T-helper 9 cell (primary cell): ENCODE measurements around the gene PRTN3.
"Not testable (repeated sequence)": the region's sequence is repeated elsewhere in the genome, so short reads cannot be mapped to it uniquely, and the experiment has no call there.

Source experiments
- DNase-seq: peaks from one replicate; pipeline ENCODE4 v3.0.0-alpha.2; 2020

PRTN3 gene

DNA sequence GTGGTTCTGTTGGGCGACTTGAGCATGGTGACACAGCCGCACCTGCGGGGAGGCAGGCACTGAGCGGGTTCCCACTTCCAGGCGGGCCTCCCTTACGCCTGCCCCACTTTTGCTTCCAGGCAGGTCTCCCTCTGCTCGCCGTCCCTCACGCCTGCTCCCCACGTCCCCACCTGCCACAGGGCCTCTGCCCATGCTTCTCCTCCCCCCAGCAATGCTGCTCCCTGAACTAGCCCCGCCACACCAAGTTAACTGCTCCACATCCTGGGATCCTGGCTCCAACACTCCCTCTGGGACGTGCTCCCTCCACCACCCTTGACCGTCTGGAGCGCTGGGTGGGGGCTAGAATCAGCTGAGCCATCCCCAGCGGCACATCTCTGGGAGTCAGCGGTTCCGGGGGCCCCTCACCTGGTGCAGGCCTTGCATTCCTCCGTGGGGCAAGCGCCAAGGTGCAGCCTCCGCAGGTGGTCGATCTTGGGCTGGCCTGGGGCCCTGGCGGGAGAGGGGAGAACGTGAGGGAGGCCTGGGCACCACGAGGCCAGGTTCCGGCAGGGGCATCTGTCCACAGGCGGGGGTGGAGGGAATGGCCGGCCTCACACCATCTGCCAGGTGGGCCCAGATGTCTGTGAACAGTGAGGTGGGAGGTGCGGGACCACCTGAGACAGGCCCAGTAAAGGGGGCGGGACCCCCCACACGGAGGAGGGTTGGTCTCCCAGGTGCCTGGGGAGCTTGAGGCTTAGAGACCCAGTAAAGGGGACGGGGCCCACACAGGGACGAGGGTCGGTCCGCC, 27.9 kb downstream of the PRTN3 start:
- DNase-seq: no peak

DNA sequence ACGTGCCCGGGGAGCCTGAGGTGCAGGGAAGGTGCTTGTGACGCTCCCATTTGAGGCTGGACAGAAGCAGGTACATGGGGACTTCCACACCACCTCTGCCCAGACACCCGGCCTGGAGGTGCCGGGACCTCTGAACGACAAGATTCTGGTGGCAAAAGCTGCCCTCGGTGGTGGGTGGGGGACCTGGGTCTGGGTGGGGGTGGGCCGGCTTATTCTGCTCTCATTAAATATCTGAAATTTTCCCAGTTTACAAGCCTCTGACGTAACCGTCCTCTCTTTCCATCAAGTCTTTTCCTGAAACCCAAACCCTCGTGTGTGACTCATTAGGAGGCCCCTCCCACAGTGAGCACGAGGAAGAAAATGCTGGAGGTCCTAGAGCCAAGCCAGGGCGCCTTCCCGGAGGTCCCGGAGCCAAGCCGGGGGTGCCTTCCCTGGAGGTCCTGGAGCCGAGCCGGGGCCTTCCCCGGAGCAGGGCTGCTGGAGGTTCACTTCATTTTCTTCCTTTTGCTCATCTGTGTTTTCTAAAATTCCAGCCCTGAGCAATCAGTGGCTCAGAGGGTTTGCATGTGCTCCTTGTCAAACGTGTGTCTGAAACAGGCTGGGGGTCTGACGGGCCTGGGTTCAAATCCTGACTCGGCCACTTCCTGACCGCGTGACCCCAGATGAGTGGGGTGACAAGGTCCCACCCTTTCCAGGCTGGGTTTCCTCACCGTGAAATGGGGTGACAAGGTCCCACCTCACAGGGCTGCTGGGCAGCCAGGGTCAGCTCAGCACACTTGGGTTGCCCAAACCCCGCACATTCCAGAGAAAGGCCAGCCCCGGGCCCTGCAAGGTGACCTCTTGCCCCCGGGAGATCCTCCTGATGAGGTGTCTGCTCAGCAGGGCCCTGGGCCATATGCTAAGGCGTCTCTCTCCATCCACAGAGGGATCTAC, 28.7 kb downstream of the PRTN3 start:
- DNase-seq: no peak

DNA sequence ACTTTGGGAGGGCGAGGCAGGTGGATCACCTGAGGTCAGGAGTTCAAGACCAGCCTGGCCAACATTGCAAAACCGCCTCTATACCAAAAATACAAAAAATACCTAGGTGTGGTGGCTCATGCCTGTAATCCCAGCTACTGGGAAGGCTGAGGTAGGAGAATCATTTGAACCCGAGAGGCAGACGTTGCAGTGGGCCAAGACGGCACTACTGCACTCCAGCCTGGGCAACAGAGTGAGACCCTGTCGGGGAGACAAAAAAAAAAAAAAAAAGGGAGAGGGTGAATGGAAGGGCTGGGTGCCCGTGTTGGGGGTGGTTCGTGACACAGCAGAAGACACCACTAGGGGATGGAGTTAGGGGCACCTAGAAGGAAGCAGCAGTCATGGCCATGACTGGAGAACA, 29.5 kb downstream of the PRTN3 start:
- no peak for DNase-seq

DNA sequence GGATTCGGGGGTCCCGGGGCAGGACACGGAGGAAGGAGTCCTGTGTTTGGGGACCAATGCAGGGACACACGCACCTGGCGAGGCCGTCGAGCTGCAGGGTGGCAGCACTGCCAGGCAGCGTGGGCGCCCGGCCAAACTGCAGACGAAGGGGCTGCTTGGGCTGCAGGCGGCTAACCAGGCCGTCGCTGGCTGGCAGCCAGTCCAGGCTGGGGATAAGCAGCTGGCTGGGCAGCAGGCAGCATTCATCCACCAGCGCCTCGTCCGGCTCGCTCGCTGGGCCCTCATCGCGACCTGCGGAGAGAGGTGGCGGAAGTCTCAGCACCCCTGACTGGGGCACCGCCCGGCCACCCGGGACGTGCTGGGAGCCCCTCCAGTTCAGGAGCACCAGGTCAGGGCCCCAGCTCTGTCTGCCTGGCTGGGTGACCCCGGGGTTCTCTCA, 30.2 kb downstream of the PRTN3 start:
- DNase-seq: no peak

DNA sequence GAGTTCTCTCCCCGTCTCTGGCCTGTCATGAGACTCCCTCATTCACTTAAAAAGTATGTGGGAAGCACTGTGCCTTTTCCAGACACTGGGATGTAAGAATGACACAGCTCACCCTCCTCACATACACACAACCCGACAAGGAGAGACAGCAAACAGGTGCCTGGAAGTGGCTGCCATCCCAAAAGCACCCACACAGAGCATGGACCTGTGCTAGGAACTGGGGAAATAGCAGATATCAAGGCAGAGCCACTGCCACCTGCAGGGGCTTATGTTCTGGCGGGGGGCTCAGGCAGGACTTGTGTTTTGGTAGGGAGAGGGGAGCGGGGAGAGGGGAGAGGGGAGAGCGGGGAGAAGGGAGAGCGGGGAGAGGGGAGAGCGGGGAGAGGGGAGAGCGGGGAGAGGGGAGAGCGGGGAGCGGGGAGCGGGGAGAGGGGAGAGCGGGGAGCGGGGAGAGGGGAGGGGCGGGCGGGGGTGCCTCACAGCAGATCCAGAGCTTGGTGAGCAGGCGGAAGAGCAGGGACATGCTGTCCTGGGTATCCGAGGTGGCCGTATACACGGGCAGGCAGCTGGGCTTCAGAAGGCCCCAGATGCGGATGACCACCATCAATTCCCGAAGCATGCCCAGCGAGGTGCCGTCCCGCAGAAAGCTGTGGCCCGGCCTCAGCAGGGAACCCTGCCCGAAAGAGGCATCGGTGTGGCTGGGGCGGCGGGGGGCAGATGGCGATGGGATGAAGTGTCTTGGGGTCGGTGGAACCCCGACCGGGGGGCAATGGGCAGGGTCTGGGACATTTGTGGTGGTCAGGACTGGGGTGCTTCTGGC, 30.9 kb downstream of the PRTN3 start:
- no peak for DNase-seq

DNA sequence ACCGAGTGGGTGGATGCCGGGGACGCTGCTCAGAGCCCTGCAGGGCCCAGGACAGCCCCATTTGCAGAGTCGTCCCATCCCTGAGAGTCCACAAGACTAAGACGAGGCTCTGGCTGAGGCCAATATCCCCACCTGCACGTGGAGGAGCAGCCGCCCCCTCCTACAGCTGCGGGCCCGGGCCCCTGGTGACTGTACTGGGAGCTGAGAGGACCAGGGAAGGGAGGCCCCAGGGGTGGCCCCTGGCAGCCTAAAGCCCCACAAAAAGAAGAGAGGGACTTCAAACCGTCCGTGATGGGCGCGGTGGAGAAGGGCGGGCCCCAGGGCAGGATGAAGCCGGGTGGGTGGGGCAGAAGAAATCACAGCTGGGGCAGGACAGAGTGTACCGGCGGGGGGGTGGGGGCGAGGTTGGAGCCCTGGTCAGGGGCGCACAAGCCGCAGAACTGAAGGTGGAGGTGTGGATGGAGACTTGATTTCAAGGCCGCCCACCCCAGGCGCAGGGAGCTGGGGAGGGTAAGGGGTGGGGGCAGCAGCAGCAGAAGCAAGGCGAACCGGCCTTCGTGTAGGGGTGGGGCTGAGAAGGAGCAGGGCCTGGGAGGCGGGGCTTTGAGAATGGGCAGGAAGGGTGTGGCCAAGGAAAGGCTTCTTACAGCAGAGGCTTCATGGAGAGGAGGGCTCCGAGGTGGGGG, 31.6 kb downstream of the PRTN3 start:
- DNase-seq: peak; percentile 75

DNA sequence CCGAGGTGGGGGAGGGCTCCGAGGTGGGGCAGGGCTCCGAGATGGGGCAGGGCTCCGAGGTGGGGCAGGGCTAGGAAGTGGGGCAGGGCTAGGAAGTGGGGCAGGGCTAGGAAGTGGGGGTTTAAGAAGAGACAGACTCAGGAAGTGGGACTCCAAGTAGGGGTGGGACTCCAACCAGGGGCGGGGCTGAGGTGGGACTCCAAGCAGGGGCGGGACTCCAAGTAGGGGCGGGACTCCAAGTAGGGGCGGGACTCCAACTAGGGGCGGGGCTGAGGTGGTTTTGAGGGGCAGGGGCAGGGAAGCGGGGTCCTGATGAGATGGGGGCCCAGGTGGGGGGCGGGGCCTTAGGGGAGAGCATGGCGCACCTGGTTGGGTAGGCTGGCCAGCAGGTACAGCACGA, 32.3 kb downstream of the PRTN3 start:
- peak; percentile 73 for DNase-seq

DNA sequence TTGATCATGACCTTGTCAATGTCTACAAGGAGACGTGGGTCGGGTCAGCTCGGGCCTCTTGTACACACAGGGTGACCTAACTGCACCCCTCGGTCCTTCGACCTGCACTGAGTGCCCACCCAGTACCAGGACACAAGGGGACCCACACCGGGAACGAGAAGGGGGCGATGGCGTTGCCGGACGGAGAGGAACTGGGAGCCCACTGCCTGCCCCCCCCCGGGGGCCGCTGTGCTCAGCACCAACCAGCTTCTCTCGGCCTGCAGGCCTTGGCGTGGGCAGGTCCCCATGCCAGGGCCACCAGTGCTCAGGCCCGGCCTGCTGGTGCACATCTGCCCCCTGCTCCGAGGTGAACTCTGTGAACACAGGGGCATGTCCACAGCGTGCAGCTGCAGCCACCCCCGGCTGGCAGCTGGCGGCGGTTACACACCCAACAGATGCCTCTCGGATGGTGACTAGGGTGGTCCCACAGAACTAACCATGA, 32.8 kb downstream of the PRTN3 start:
- no peak for DNase-seq

DNA sequence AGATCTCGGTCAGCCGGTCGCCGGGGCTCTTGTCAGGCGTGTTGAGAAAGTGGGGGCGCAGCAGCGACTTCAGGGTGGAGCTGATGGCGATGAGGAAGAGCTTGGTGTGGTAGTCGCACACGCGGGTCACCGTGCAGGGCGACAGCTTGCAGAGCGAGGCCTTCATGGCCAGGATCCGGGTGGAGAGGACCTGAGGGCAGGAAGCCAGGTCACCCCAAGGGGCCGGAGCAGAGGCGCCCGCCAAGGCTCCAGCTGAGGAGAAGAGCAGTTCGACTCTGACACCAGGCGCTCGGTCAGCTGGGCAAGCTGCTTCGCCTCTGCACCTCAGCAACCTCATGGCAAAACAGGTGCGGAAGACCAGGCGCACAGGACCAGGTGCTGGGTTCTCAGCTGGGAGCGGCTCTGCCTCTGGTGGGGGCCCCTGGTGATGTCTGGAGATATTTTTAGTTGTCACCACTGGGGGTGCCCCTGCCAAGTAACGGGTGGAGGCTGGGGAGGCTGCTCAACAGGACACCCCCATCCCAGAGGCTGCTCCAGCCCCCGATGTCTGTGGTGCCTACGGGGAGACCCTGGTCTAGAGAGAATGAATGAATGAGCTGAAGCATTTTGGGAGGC, 34.6 kb downstream of the PRTN3 start:
- DNase-seq: no peak

DNA sequence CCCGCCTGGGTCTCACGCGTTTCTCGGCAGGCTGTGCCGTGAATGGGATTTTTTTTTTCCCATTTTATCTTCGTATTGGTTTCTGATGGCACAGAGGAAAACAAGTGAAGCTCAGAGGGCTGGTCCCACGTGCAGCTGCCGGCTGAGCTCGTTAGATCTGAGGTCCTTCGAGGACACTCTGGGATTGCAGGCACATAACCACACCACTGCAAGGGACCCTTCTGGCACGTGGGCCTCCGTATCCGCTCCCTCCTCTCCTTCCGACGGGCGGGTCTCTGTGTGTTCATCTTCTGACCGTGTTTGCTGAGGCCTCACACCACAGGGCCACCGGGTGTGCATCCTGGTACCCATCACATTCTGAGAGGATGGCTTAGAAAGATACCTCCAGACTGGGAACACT, 35.3 kb downstream of the PRTN3 start:
- no peak for DNase-seq

DNA sequence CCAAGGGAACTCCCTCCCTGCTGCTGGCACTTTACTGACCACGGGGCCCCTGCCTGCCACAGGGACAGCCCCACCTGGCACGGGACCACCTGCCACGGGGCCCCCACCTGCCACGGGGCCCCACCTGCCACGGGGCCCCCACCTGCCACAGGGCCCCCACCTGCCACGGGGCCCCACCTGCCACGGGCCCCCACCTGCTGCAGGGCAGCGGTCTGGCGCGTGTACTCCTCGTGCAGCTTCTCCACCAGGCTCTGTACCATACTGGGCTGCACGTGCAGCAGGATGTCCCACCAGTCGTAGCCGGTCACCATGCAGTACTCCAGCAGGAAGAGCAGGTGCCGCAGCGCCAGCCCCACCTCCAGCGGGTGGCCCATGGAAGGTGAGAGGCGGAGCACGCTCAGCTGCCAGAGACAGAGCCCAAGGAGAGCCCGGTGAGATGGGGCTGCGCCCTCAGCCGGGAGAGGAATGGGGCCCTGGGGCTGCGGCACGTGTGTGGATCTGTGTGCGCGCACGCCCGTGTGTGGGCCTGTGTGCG, 36.0 kb downstream of the PRTN3 start:
- no peak for DNase-seq

DNA sequence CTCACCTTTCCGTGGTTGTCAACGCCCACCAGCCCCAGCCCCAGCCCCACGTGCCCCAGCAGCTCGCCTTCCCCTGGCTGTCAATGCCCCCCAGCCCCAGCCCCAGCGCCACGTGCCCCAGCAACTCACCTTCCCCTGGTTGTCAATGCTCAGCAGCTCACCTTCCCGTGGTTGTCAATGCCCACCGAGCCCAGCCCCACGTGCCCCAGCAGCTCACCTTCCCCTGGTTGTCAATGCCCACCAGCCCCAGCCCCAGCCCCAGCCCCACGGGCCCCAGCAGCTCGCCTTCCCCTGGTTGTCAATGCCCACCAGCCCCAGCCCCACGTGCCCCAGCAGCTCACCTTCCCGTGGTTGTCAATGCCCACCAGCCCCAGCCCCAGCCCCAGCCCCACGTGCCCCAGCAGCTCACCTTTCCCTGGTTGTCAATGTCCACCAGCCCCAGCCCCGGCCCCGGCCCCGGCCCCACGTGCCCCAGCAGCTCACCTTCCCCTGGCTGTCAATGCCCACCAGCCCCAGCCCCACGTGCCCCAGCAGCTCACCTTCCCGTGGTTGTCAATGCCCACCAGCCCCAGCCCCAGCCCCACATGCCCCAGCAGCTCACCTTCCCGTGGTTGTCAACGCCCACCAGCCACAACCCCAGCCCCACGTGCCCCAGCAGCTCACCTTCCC, 37.3 kb downstream of the PRTN3 start:
- not testable (repeated sequence) for DNase-seq

DNA sequence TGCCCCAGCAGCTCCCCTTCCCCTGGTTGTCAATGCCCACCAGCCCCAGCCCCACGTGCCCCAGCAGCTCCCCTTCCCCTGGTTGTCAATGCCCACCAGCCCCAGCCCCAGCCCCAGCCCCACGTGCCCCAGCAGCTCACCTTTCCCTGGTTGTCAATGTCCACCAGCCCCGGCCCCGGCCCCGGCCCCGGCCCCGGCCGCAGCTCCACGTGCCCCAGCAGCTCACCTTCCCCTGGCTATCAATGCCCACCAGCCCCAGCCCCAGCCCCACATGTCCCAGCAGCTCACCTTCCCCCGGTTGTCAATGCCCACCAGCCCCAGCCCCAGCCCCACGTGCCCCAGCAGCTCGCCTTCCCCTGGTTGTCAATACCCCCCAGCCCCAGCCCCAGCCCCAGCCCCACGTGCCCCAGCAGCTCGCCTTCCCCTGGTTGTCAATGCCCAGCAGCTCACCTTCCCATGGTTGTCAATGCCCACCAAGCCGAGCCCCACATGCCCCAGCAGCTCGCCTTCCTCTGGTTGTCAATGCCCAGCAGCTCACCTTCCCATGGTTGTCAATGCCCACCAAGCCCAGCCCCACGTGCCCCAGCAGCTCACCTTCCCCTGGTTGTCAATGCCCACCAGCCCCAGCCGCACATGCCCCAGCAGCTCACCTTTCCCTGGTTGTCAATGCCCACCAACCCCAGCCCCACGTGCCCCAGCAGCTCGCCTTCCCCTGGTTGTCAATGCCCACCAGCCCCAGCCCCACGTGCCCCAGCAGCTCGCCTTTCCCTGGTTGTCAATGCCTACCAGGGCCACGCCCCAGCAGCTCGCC, 38.2 kb downstream of the PRTN3 start:
- not testable (repeated sequence) for DNase-seq

DNA sequence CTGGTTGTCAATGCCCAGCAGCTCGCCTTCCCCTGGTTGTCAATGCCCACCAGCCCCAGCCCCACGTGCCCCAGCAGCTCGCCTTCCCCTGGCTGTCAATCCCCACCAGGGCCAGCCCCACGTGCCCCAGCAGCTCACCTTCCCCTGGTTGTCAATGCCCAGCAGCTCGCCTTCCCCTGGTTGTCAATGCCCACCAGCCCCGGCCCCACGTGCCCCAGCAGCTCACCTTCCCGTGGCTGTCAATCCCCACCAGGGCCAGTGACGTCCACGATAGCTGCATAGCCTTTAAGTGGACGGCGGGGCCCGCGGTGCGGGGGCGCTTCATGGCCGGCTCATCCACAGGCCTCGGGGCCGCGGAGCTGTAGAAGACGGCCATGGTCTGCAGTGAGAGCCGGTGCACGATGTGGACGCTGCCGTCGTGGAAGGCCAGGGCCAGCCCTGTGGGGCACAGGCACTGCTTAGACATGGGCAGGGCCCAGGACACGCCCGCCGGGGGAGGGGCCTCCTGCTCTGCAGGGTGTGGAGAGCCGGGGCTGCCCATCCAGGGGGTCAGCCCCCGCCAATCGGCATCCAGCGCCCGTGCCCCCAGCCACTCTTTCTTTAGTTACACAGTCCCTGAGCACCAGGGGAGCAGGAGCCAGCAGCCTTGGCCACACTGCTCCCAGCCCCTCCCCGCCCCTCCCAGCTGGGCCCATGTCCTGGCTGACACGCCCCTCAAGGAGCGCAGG, 39.1 kb downstream of the PRTN3 start:
- no peak for DNase-seq

DNA sequence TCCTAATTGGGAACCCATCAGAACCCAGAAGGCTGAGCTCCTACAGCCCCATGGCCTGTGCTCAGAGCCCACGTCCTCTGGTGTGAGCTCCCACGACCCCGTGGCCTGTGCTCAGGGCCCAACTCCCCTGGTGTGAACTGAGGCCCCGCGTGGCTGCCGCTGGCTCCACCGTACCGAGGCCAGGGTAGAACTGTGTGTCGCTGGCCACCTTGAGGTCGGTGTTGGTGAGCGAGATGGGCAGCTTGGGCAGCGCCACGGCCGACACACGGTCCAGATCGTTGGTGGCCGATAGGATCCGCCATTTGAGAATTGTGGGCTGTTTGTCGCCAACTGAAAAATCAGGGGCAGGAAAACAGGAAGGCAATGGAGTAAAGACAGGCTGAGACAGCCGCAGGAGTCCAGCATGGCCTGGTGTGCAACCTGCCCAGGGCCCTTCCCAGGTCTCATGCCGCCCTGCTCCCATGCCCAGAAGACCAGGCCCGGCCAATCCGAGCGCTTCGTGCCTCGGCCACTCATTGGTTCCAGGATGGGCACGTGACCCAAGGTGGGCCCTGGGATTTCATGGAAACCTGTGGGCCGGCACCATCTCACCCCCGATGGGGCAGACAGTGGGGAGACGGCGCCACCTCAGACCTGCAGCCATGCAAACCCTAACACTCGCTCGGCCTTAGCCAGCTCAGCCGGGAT, 40.7 kb downstream of the PRTN3 start:
- DNase-seq: no peak

DNA sequence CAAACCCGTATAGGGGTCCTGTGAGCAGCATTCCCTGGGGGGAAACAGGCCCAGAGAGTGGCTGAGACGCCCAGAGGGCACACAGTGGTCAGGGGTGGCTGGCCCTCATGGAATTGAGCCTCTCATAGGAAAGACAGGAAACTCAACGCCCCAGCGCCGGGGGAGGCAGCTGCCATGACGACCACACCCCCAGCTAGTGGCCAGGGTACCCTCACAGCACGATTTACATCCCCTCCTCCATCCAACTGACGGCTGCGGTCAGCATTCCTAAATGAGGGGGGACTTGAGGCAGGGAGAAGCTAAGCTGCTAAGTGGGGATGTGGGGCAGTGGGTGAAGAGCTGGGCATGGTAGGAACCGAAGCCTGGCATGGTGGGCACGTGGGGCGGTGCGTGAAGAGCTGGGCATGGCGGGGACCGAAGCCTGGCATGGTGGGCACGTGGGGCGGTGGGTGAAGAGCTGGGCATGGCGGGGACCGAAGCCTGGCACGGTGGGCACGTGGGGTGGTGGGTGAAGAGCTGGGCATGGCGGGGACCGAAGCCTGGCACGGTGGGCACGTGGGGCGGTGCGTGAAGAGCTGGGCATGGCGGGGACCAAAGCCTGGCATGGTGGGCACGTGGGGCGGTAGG, 42.2 kb downstream of the PRTN3 start:
- no peak for DNase-seq

DNA sequence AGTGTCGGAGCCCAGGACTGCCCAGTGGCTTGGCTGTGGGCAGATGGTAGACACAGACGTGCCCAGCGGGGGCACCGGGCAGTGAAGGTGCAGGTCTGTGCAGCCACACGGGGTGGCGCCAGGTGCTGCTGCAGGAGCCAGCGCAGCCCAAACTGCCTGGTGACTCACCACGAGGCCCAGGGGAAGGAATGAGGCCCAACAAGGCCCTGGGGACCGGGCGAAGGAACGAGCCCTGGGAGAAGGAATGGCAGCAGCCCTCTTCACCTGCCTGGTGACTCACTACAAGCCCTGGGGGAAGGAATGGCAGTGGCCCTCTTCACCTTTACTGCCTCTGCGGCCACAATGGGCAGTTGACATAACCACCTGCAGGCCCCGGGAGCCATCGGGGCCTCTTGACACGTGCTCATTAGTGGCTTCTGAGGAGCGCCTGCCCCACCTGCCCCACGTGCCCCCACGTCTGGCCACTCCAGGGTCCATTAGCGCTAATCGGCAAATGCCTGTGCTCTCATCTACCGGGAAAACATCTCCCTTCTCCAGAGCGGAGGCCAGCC, 42.9 kb downstream of the PRTN3 start:
- DNase-seq: no peak
